SK-N-SH treated with all-trans-retinoic acid at 6 μM for 48 hours (cell line): Measurements from ENCODE around the gene FBXW10B.
"Not testable (repeated sequence)": the region's sequence is repeated elsewhere in the genome, so short reads cannot be mapped to it uniquely, and the experiment has no call there.

ENCODE experiments used
- ATAC-seq: fragments of 200-7000 bp; cut with Tn5 transposase; 3 replicates; pipeline ENCODE4 v1.9.1; 2020; ENCODE audit warnings: mild to moderate bottlenecking, moderate library complexity
- ARNTL ChIP-seq: fragments of 450-650 bp; formaldehyde crosslinking; IDR thresholded peaks from 2 replicates; pipeline ENCODE4 v1.5.0; 2020; ENCODE audit warnings: low read depth, mild to moderate bottlenecking, moderate library complexity, borderline replicate concordance
- CREB5 ChIP-seq: fragments of 250-450 bp; sonication (Bioruptor Pico); IDR thresholded peaks from 2 replicates; pipeline ENCODE4 v1.5.1; 2020; ENCODE audit warnings: low read depth, mild to moderate bottlenecking, moderate library complexity
- CSDC2 ChIP-seq: fragments of 250-450 bp; sonication (Bioruptor Pico); IDR thresholded peaks from 2 replicates; pipeline ENCODE4 v1.5.0; 2020; ENCODE audit warnings: mild to moderate bottlenecking, moderate library complexity
- CSRNP3 ChIP-seq: fragments of 250-450 bp; sonication (Bioruptor Pico); IDR thresholded peaks from 2 replicates; pipeline ENCODE4 v1.5.1; 2021; ENCODE audit warnings: mild to moderate bottlenecking, moderate library complexity
- ESRRG ChIP-seq: fragments of 250-450 bp; sonication (Bioruptor Pico); IDR thresholded peaks from 2 replicates; pipeline ENCODE4 v1.6.1; 2021; ENCODE audit warnings: mild to moderate bottlenecking
- GLIS3 ChIP-seq: fragments of 250-450 bp; sonication (Bioruptor Pico); IDR thresholded peaks from 2 replicates; pipeline ENCODE4 v1.5.0; 2020; ENCODE audit warnings: mild to moderate bottlenecking, moderate library complexity
- ISL1 ChIP-seq: fragments of 250-450 bp; sonication (Bioruptor Pico); IDR thresholded peaks from 2 replicates; pipeline ENCODE4 v2.1.2; 2022; ENCODE audit warnings: mild to moderate bottlenecking, moderate library complexity
- OSR1 ChIP-seq: fragments of 250-450 bp; sonication (Bioruptor Pico); IDR thresholded peaks from 2 replicates; pipeline ENCODE4 v1.8.0; 2022; ENCODE audit warnings: moderate library complexity, mild to moderate bottlenecking, inconsistent platforms
- PATZ1 ChIP-seq: fragments of 250-450 bp; sonication (Bioruptor Pico); IDR thresholded peaks from 2 replicates; pipeline ENCODE4 v1.8.0; 2020; ENCODE audit warnings: mild to moderate bottlenecking, moderate library complexity, borderline replicate concordance
- RARB ChIP-seq: fragments of 250-450 bp; sonication (Bioruptor Pico); IDR thresholded peaks from 2 replicates; pipeline ENCODE4 v1.8.0; 2021; ENCODE audit warnings: mild to moderate bottlenecking, moderate library complexity
- SNAI2 ChIP-seq: fragments of 250-450 bp; sonication (Bioruptor Pico); IDR thresholded peaks from 2 replicates; pipeline ENCODE4 v1.5.0; 2020; ENCODE audit warnings: mild to moderate bottlenecking, moderate library complexity
- TOX ChIP-seq: fragments of 250-450 bp; sonication (Bioruptor Pico); IDR thresholded peaks from 2 replicates; pipeline ENCODE4 v1.8.0; 2021; ENCODE audit warnings: mild to moderate bottlenecking, moderate library complexity, borderline replicate concordance
- TSHZ2 ChIP-seq: fragments of 250-450 bp; sonication (Bioruptor Pico); IDR thresholded peaks from 2 replicates; pipeline ENCODE4 v1.5.0; 2020; ENCODE audit warnings: mild to moderate bottlenecking, moderate library complexity
- ZNF565 ChIP-seq: fragments of 450-650 bp; formaldehyde crosslinking; conservative IDR thresholded peaks from 2 replicates; pipeline ENCODE4 v1.5.0; 2020; ENCODE audit warnings: low read depth, mild to moderate bottlenecking, moderate library complexity

Gene FBXW10B

GRCh38 chr17:15648386-15648785 lies 28.9 kb upstream of the FBXW10B start:
- TF ChIP-seq OSR1 (CRISPR knock-in tag) (no peak), ZNF565 (no peak), ARNTL (CRISPR knock-in tag) (no peak), CSRNP3 (CRISPR knock-in tag) (no peak), CSDC2 (no peak), TSHZ2 (no peak), TOX (CRISPR knock-in tag) (no peak), CREB5 (CRISPR knock-in tag) (no peak), PATZ1 (CRISPR knock-in tag) (no peak), ISL1 (CRISPR knock-in tag) (no peak), GLIS3 (CRISPR knock-in tag) (no peak), SNAI2 (CRISPR knock-in tag) (no peak), ESRRG (CRISPR knock-in tag) (no peak), RARB (CRISPR knock-in tag) (no peak)
- ATAC-seq = no peak

GRCh38 chr17:15645942-15646312 lies 26.4 kb upstream of the FBXW10B start:
- ATAC-seq = peak; percentile 51

GRCh38 chr17:15645099-15645941 lies 25.8 kb upstream of the FBXW10B start:
- peak; percentile 50 for ATAC-seq

- peak; percentile 85 for ATAC-seq
Measured at GRCh38 chr17:15642505-15643251, 23.2 kb upstream of the FBXW10B start.

- not testable (repeated sequence) for ATAC-seq
Measured at GRCh38 chr17:15642014-15642413, 22.5 kb upstream of the FBXW10B start.

- not testable (repeated sequence) for ATAC-seq
Measured at GRCh38 chr17:15630930-15631453, 11.5 kb upstream of the FBXW10B start.

- not testable (repeated sequence) for ATAC-seq
Measured at GRCh38 chr17:15629991-15630390, 10.5 kb upstream of the FBXW10B start.

- not testable (repeated sequence) for ATAC-seq
Measured at GRCh38 chr17:15623661-15624209, 4.2 kb upstream of the FBXW10B start.

- ATAC-seq = not testable (repeated sequence)
Measured at GRCh38 chr17:15623255-15623654, 3.8 kb upstream of the FBXW10B start.

- not testable (repeated sequence) for ATAC-seq
Measured at GRCh38 chr17:15622124-15622523, 2.6 kb upstream of the FBXW10B start.

GRCh38 chr17:15616828-15617227 lies 2.7 kb downstream of the FBXW10B start:
- not testable (repeated sequence) for ATAC-seq

- ATAC-seq = not testable (repeated sequence)
Measured at GRCh38 chr17:15615850-15616249, 3.7 kb downstream of the FBXW10B start.
